ENCODE data around the gene FTO. TPM values are rescaled to one million over a fixed set of nuclear protein-coding genes. Genes with fewer than 3 reads are reported as not detected.

The FTO gene
- total RNA-seq, 2 donors from 2014 or later = 47.5 to 50.4 TPM

- no peak for ATAC-seq
- DNase-seq = no peak
- TF ChIP-seq POLR2A (IDR thresholded peaks at IDR 0.05) (no peak), CTCF (IDR thresholded peaks at IDR 0.05) (no peak)
- H3K9me3 ChIP-seq = no peaks in the 10 kb centered on the region
- no peaks in the 10 kb centered on the region for H3K4me1 ChIP-seq
- no peaks in the 10 kb centered on the region for H3K27me3 ChIP-seq
- intact Hi-C loops (cut with DNase I) = no loop called here
- no peak overlapping the region for H3K27ac ChIP-seq
- no peaks in the 10 kb centered on the region for H3K36me3 ChIP-seq (replicated peaks in 1 of 2; ENCODE audit: insufficient read depth in 1 of 2, low read depth in 2 of 2)
- 77% methylated on average over 11 of the region's 11 CpGs for WGBS, 2 donors
- H3K4me3 ChIP-seq = no peak overlapping the region
These were observed 344.9 kb downstream of the FTO start for GRCh38 chr16:54048586-54049495.

- H3K4me1 ChIP-seq = no peaks in the 10 kb centered on the region
- H3K36me3 ChIP-seq (replicated peaks in 1 of 2; ENCODE audit: insufficient read depth in 1 of 2, low read depth in 2 of 2) = no peaks in the 10 kb centered on the region
- DNase-seq (no peak), ATAC-seq (no peak)
- peak overlapping the region in 1 of 4 donors; percentile 17 for H3K27ac ChIP-seq
- no peaks in the 10 kb centered on the region for H3K9me3 ChIP-seq
- WGBS, 2 donors = 81 to 84% methylated on average over 7 to 8 of the region's 8 CpGs
- H3K27me3 ChIP-seq = no peaks in the 10 kb centered on the region
- intact Hi-C loops (cut with DNase I) = no loop called here
- TF ChIP-seq CTCF (IDR thresholded peaks at IDR 0.05) (no peak), POLR2A (IDR thresholded peaks at IDR 0.05) (no peak)
- H3K4me3 ChIP-seq = no peak overlapping the region
These were observed 345.9 kb downstream of the FTO start for GRCh38 chr16:54049591-54050458.

GRCh38 chr16:54050459-54051210 lies 346.7 kb downstream of the FTO start:
- DNase-seq (no peak), ATAC-seq (no peak)
- TF ChIP-seq CTCF (IDR thresholded peaks at IDR 0.05) (no peak), POLR2A (IDR thresholded peaks at IDR 0.05) (no peak)
- intact Hi-C loops (cut with DNase I) = no loop called here
- Histone ChIP-seq H3K9me3 (no peaks in the 10 kb centered on the region), H3K27me3 (no peaks in the 10 kb centered on the region), H3K4me1 (no peaks in the 10 kb centered on the region), H3K27ac (no peak overlapping the region), H3K36me3 (replicated peaks in 1 of 2; ENCODE audit: insufficient read depth in 1 of 2, low read depth in 2 of 2) (no peaks in the 10 kb centered on the region), H3K4me3 (no peak overlapping the region)
- 56 to 66% methylated on average over 7 of the region's 7 CpGs for WGBS, 2 donors

- no peak for TF ChIP-seq CTCF (IDR thresholded peaks at IDR 0.05)
- Histone ChIP-seq H3K27ac (no peak overlapping the region), H3K9me3 (no peaks in the 10 kb centered on the region), H3K27me3 (no peaks in the 10 kb centered on the region), H3K36me3 (replicated peaks in 1 of 2; ENCODE audit: insufficient read depth in 1 of 2, low read depth in 2 of 2) (no peaks in the 10 kb centered on the region), H3K4me3 (no peak overlapping the region), H3K4me1 (no peaks in the 10 kb centered on the region)
- intact Hi-C loops (cut with DNase I) = no loop called here
- DNase-seq (no peak), ATAC-seq (no peak)
- WGBS, 2 donors = 85 to 87% methylated on average over 5 of the region's 5 CpGs
These were observed 347.9 kb downstream of the FTO start for GRCh38 chr16:54051821-54052220.
